H9 (cell line): Measurements from ENCODE around the gene GNAI1. TPM values are rescaled to one million over a fixed set of nuclear protein-coding genes. Genes with fewer than 3 reads are reported as not detected.

ENCODE experiments used
- DNase-seq: peaks from one replicate; pipeline ENCODE4 v3.0.0-alpha.2; 2017
- H2AFZ ChIP-seq: one replicate; pipeline ENCODE4 v1.6.1; 2013; ENCODE audit warnings: mild to moderate bottlenecking, low read length, control low read depth, moderate library complexity
- H2AK5ac ChIP-seq: 2 replicates; pipeline ENCODE4 v1.6.1; 2013; ENCODE audit warnings: low read length, control low read depth, mixed read lengths; ENCODE audit not compliant: insufficient read length
- H2BK120ac ChIP-seq: one replicate; pipeline ENCODE4 v1.6.1; 2013; ENCODE audit warnings: low read depth, mild to moderate bottlenecking, low read length, control low read depth, inconsistent platforms; ENCODE audit not compliant: poor library complexity, severe bottlenecking
- H2BK12ac ChIP-seq: 2 replicates; pipeline ENCODE4 v1.6.1; 2013; ENCODE audit warnings: low read length, control low read depth, mixed read lengths, low read depth; ENCODE audit not compliant: insufficient read length
- H2BK15ac ChIP-seq: 2 replicates; pipeline ENCODE4 v1.6.1; 2013; ENCODE audit warnings: low read depth, low read length, control low read depth
- H2BK20ac ChIP-seq: one replicate; pipeline ENCODE4 v1.6.1; 2013; ENCODE audit warnings: low read depth, mild to moderate bottlenecking, low read length, control low read depth, inconsistent platforms; ENCODE audit not compliant: poor library complexity, severe bottlenecking
- H2BK5ac ChIP-seq: 2 replicates; pipeline ENCODE4 v1.6.1; 2013; ENCODE audit warnings: low read length, control low read depth, mixed read lengths; ENCODE audit not compliant: insufficient read length
- H3K14ac ChIP-seq: 2 replicates; pipeline ENCODE4 v1.6.1; 2013; ENCODE audit warnings: low read length, control low read depth; ENCODE audit not compliant: insufficient read depth
- H3K18ac ChIP-seq: 2 replicates; pipeline ENCODE4 v1.6.1; 2013; ENCODE audit warnings: low read depth, mild to moderate bottlenecking, mixed read lengths, low read length, control low read depth; ENCODE audit not compliant: insufficient read length
- H3K23ac ChIP-seq: 2 replicates; pipeline ENCODE4 v1.6.1; 2013; ENCODE audit warnings: low read length, control low read depth, mixed read lengths, low read depth; ENCODE audit not compliant: insufficient read length
- H3K23me2 ChIP-seq: 2 replicates; pipeline ENCODE4 v1.6.1; 2013; ENCODE audit warnings: low read depth, mild to moderate bottlenecking, mixed read lengths, low read length, control low read depth; ENCODE audit not compliant: insufficient read length, poor library complexity, severe bottlenecking
- H3K27ac ChIP-seq: 2 replicates; pipeline ENCODE4 v1.5.1; 2013; ENCODE audit warnings: low read length, control low read depth, mixed read lengths, low read depth; ENCODE audit not compliant: insufficient read length
- H3K27me3 ChIP-seq: 2 replicates; pipeline ENCODE4 v1.6.1; 2013; ENCODE audit warnings: low read length, control low read depth, inconsistent platforms; ENCODE audit not compliant: insufficient read depth
- H3K4ac ChIP-seq: 2 replicates; pipeline ENCODE4 v1.6.1; 2013; ENCODE audit warnings: low read depth, mild to moderate bottlenecking, control low read depth, inconsistent platforms, low read length, moderate library complexity
- H3K4me1 ChIP-seq: 2 replicates; pipeline ENCODE4 v1.6.1; 2013; ENCODE audit warnings: low read length, control low read depth, inconsistent platforms; ENCODE audit not compliant: insufficient read depth
- H3K4me2 ChIP-seq: 2 replicates; pipeline ENCODE4 v1.6.1; 2013; ENCODE audit warnings: low read length, control low read depth, mixed read lengths; ENCODE audit not compliant: insufficient read length, insufficient read depth
- H3K56ac ChIP-seq: 2 replicates; pipeline ENCODE4 v1.6.1; 2013; ENCODE audit warnings: low read depth, mild to moderate bottlenecking, mixed read lengths, low read length, control low read depth; ENCODE audit not compliant: insufficient read length
- H3K79me1 ChIP-seq: 2 replicates; pipeline ENCODE4 v1.6.1; 2013; ENCODE audit warnings: low read depth, mild to moderate bottlenecking, moderate library complexity, low read length, control low read depth, inconsistent platforms; ENCODE audit not compliant: insufficient read depth, poor library complexity, severe bottlenecking
- H3K79me2 ChIP-seq: 2 replicates; pipeline ENCODE4 v1.6.1; 2013; ENCODE audit warnings: low read length, control low read depth, inconsistent platforms; ENCODE audit not compliant: insufficient read depth
- H3K9ac ChIP-seq: 2 replicates; pipeline ENCODE4 v1.6.1; 2013; ENCODE audit warnings: low read length, control low read depth, mixed read lengths; ENCODE audit not compliant: insufficient read length; ENCODE audit errors: extremely low read depth
- H3K9me3 ChIP-seq: one replicate; pipeline ENCODE4 v1.6.1; 2013; ENCODE audit warnings: low read depth, low read length, inconsistent platforms; ENCODE audit not compliant: control insufficient read depth
- H3T11ph ChIP-seq: one replicate; pipeline ENCODE4 v1.6.1; 2013; ENCODE audit warnings: mild to moderate bottlenecking, low read length, control low read depth, inconsistent platforms
- H4K20me1 ChIP-seq: one replicate; pipeline ENCODE4 v1.6.1; 2013; ENCODE audit not compliant: control insufficient read depth, insufficient read length, insufficient read depth
- H4K5ac ChIP-seq: 2 replicates; pipeline ENCODE4 v1.6.1; 2013; ENCODE audit warnings: low read depth, mild to moderate bottlenecking, mixed read lengths, low read length, control low read depth; ENCODE audit not compliant: insufficient read length
- H4K8ac ChIP-seq: replicated peaks from 2 replicates; pipeline ENCODE4 v1.6.1; 2013; ENCODE audit warnings: low read length, control low read depth, mixed read lengths, low read depth; ENCODE audit not compliant: insufficient read length
- H4K91ac ChIP-seq: 2 replicates; pipeline ENCODE4 v1.6.1; 2013; ENCODE audit warnings: low read depth, mild to moderate bottlenecking, moderate library complexity, mixed read lengths, low read length, control low read depth; ENCODE audit not compliant: insufficient read length
- H3K27ac Mint-ChIP-seq, 3 experiments: 2 replicates in 2 of 3; 3 replicates in 1 of 3; pipeline ENCODE4 v1.8.0; 2020 to 2021; ENCODE audit warnings: mixed read lengths in 3 of 3, mild to moderate bottlenecking in 1 of 3, moderate library complexity in 1 of 3
- H3K27me3 Mint-ChIP-seq: 2 replicates; pipeline ENCODE4 v1.8.0; 2021; ENCODE audit warnings: low read depth, mild to moderate bottlenecking, moderate library complexity, mixed read lengths
- H3K36me3 Mint-ChIP-seq, 3 experiments: 2 replicates in 2 of 3; 3 replicates in 1 of 3; pipeline ENCODE4 v1.8.0; 2020 to 2021; ENCODE audit warnings: low read depth in 3 of 3, mixed read lengths in 3 of 3; ENCODE audit not compliant: insufficient read depth in 1 of 3
- H3K4me1 Mint-ChIP-seq, 2 experiments: 2 replicates each; pipeline ENCODE4 v1.8.0; 2020; ENCODE audit warnings: mixed read lengths in 2 of 2
- H3K4me3 Mint-ChIP-seq, 2 experiments: 2 replicates in 1 of 2; 3 replicates in 1 of 2; pipeline ENCODE4 v1.8.0; 2020 to 2021; ENCODE audit warnings: mild to moderate bottlenecking in 2 of 2, mixed read lengths in 2 of 2, moderate library complexity in 1 of 2
- H3K9me3 Mint-ChIP-seq, 2 experiments: 2 replicates in 1 of 2; 3 replicates in 1 of 2; pipeline ENCODE4 v1.8.0; 2020; ENCODE audit warnings: mild to moderate bottlenecking in 2 of 2, mixed read lengths in 2 of 2, moderate library complexity in 1 of 2
- CTCF ChIP-seq: fragments of 200-600 bp; sonication (generic); conservative IDR thresholded peaks from 3 replicates; pipeline ENCODE4 v1.8.0; 2021; ENCODE audit warnings: antibody characterized with exemption, mild to moderate bottlenecking
- total RNA-seq: library from RNA; stranded (reverse); gene quantifications from 2 replicates; pipeline ENCODE4 v1.2.1, GENCODE V29; 2021

Gene GNAI1
- total RNA-seq, 1 experiment from 2014 or later, result 14.1 TPM

- DNase-seq, result no peak
- Histone ChIP-seq H3K14ac (no peak overlapping the region), H2BK12ac (no peak overlapping the region), H3K4ac (no peak overlapping the region), H4K20me1 (no peaks in the 10 kb centered on the region), H3K23me2 (no peaks in the 10 kb centered on the region), H2AFZ (no peak overlapping the region), H3K79me2 (peaks cover 10% of the 10 kb centered on the region; the same call in 1 of the 2 replicates), H2AK5ac (no peak overlapping the region), H2BK15ac (no peak overlapping the region), H2BK5ac (no peak overlapping the region), H4K5ac (no peak overlapping the region), H3K27me3 (no peaks in the 10 kb centered on the region), H3K79me1 (no peaks in the 10 kb centered on the region), H3K9me3 (no peaks in the 10 kb centered on the region), H2BK20ac (no peak overlapping the region), H4K91ac (no peak overlapping the region), H3K4me2 (no peak overlapping the region), H4K8ac (no peak overlapping the region), H3K18ac (no peak overlapping the region), H3K27ac (no peak overlapping the region), H3K56ac (no peak overlapping the region), H3K9ac (no peak overlapping the region), H2BK120ac (no peak overlapping the region), H3T11ph (no peak overlapping the region), H3K23ac (no peak overlapping the region), H3K4me1 (no peaks in the 10 kb centered on the region; the same call in 1 of the 2 replicates)
- peak overlapping the region; percentile 84 to 91 (median 90); a peak in 6 of 7 replicates for H3K27ac Mint-ChIP-seq
- H3K4me3 Mint-ChIP-seq, result peak overlapping the region; percentile 29 to 45; a peak in 3 of 5 replicates
- peaks cover 18 to 29% of the 10 kb centered on the region in 2 experiments for H3K4me1 Mint-ChIP-seq
- peaks cover 8 to 9% of the 10 kb centered on the region in 2 experiments for H3K9me3 Mint-ChIP-seq
- H3K36me3 Mint-ChIP-seq, result peaks cover 2 to 19% (median 7%) of the 10 kb centered on the region in 3 experiments; a peak in 6 of 7 replicates
- H3K27me3 Mint-ChIP-seq, result no peaks in the 10 kb centered on the region
- TF ChIP-seq CTCF, result no peak
These were observed 30.5 kb downstream of the GNAI1 start for GRCh38 chr7:80165177-80165576.
